Measurements from ENCODE around the gene CHEK1. TPM values are rescaled to one million over a fixed set of nuclear protein-coding genes. Genes with fewer than 3 reads are reported as not detected.

CHEK1 gene
- total and polyA plus RNA-seq, 3 donors from 2014 or later, result 11.5 to 25.8 (median 25.1) TPM

GRCh38 chr11:125627236-125627910 lies 2.4 kb downstream of the CHEK1 start:
- WGBS, 2 donors, result 58 to 67% methylated on average over 7 of the region's 7 CpGs
- H3K4me1 ChIP-seq, result peaks cover 6% of the 10 kb centered on the region
- H3K27ac ChIP-seq, result no peak overlapping the region
- H3K27me3 ChIP-seq, result no peaks in the 10 kb centered on the region
- H3K4me3 ChIP-seq, result no peak overlapping the region
- no peaks in the 10 kb centered on the region for H3K36me3 ChIP-seq (ENCODE audit: low read depth, missing control alignments)
- TF ChIP-seq, protein P1, sequence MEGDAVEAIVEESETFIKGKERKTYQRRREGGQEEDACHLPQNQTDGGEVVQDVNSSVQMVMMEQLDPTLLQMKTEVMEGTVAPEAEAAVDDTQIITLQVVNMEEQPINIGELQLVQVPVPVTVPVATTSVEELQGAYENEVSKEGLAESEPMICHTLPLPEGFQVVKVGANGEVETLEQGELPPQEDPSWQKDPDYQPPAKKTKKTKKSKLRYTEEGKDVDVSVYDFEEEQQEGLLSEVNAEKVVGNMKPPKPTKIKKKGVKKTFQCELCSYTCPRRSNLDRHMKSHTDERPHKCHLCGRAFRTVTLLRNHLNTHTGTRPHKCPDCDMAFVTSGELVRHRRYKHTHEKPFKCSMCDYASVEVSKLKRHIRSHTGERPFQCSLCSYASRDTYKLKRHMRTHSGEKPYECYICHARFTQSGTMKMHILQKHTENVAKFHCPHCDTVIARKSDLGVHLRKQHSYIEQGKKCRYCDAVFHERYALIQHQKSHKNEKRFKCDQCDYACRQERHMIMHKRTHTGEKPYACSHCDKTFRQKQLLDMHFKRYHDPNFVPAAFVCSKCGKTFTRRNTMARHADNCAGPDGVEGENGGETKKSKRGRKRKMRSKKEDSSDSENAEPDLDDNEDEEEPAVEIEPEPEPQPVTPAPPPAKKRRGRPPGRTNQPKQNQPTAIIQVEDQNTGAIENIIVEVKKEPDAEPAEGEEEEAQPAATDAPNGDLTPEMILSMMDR (IDR thresholded peaks at IDR 0.05), result no peak
- no peak for DNase-seq
- no peaks in the 10 kb centered on the region for H3K9me3 ChIP-seq
- intact Hi-C loops (cut with DNase I; ENCODE audit: low total_unique reads), result loop anchor here (10.0 kb wide), 1 partner anchor 247 kb away; no protein-coding TSS in a partner anchor

DNA sequence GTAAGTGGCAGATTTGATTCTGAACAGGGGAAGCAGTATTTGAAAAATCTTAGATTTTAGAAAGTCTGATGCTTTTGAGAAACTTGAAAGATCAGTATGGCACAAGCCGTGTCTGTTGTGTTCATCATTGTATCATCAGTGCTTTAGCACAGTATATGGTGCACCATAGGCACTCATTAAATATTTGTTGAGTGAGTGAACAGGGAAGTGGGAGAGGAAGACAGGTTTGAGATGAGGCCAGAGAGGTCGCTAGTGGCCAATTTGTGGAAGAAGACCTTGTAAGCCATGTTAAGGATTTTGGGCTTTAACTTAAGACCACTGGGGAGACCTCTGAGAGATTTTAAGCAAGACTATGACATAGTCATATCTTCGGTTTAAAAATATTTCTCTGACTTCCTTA lies 12.9 kb downstream of the CHEK1 start:
- Histone ChIP-seq H3K4me1 (no peaks in the 10 kb centered on the region), H3K36me3 (ENCODE audit: low read depth, missing control alignments) (no peaks in the 10 kb centered on the region), H3K27me3 (no peaks in the 10 kb centered on the region), H3K9me3 (no peaks in the 10 kb centered on the region), H3K4me3 (no peak overlapping the region), H3K27ac (no peak overlapping the region)
- no peak for DNase-seq
- TF ChIP-seq, protein P1 (IDR thresholded peaks at IDR 0.05), result no peak
- TF ChIP-seq POLR2A (IDR thresholded peaks at IDR 0.05), result no peak
- intact Hi-C loops (cut with DNase I; ENCODE audit: low total_unique reads), result no loop called here
- WGBS, 2 donors, result 86 to 94% methylated on average over 3 of the region's 3 CpGs

DNA sequence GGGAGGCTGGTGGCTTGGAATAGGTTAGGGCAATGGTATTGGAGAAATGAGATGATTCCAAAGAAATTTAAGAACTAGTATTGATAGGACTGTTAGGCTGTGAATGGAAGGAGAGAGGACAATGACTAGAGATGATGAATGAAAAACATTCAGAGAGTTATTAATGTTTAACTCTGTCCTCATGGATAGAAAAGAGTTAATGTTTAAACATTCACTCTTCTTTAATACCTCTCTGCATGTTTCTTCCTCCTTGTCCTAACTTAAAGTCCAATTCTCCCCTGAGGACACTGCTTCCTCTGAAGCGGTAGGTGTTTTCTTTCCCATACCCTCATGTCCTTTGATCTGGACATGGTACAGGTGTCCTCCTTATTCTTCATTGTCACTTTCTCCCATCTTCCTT lies 13.4 kb downstream of the CHEK1 start:
- TF ChIP-seq, protein P1 (IDR thresholded peaks at IDR 0.05), result no peak
- no peak for TF ChIP-seq POLR2A (IDR thresholded peaks at IDR 0.05)
- H3K4me1 ChIP-seq, result no peaks in the 10 kb centered on the region
- H3K27me3 ChIP-seq, result no peaks in the 10 kb centered on the region
- H3K36me3 ChIP-seq (ENCODE audit: low read depth, missing control alignments), result no peaks in the 10 kb centered on the region
- no peaks in the 10 kb centered on the region for H3K9me3 ChIP-seq
- DNase-seq, result no peak
- 92 to 100% methylated on average over 1 of the region's 1 CpG for WGBS, 2 donors
- intact Hi-C loops (cut with DNase I; ENCODE audit: low total_unique reads), result no loop called here
- H3K27ac ChIP-seq, result no peak overlapping the region
- H3K4me3 ChIP-seq, result no peak overlapping the region

DNA sequence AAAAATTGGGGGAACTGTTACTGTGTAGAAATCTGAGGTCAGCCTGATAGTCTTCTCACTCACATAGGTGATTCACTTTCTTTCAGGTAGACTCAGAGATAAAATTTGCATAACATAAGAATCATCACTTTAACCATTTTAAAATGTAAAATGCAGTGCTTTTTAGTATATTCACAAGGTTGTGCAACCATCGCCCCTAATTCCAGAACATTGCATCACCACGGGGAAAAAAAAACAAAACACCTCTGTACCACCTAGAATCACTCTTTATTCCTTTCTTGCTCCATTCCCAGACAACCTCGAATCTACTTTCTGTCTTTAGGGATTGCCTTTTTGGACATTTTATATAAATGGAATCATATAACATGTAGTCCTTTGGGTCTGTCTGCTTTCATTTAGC lies 20.9 kb downstream of the CHEK1 start:
- intact Hi-C loops (cut with DNase I; ENCODE audit: low total_unique reads), result no loop called here
- TF ChIP-seq POLR2A (IDR thresholded peaks at IDR 0.05), result no peak
- TF ChIP-seq, protein P1 (IDR thresholded peaks at IDR 0.05), result no peak

More for the DNA sequence above, 20.9 kb downstream of the CHEK1 start:
- no peak overlapping the region for H3K27ac ChIP-seq
- H3K4me1 ChIP-seq, result no peaks in the 10 kb centered on the region
- no peak overlapping the region for H3K4me3 ChIP-seq
- no peak for DNase-seq
- H3K36me3 ChIP-seq (ENCODE audit: low read depth, missing control alignments), result no peaks in the 10 kb centered on the region
- WGBS, 2 donors, result 93 to 100% methylated on average over 3 of the region's 3 CpGs
- H3K9me3 ChIP-seq, result no peaks in the 10 kb centered on the region
- H3K27me3 ChIP-seq, result no peaks in the 10 kb centered on the region

Data from testis (tissue), 3 donors.